ENCODE measurements around the gene FRZB.

Gene FRZB

DNA sequence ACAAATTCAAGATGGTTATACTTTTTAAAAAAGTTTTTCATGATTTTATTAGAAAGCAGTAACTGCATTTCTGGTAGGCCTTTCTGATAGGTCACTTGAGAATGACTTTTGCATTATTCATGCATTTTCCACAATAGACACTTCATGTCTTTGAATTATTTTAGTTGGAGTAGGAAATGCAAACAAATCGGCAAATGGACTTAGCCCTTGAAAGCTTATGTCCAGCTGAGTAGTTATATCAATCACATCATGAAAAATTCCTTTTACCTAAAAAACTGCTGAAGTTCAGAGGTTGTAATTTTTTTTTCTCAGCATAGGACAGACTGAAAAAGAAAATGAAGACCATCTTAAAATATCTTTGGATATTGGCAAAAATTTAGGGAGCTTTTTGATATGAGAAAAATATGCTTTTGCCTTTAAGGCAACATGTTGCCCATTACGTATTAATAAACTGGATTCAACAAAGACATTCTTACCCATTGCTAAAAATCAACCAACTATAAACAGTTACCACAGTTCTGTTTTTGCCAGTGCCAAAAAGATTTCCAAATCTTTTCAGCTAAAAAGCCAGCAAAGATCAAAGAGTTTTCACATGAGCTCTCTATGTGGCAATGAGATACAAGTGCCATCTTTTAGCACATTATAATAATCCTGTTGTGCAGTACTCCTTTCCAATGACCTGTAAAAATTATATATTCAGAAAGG, 45.5 kb upstream of the FRZB start:
- Histone ChIP-seq H3K9me3 (no peaks in the 10 kb centered on the region), H3K4me1 (peaks cover 0 to 38% (median 4%) of the 10 kb centered on the region in 4 donors), H3K27me3 (no peaks in the 10 kb centered on the region), H3K27ac (no peak overlapping the region), H3K4me3 (no peak overlapping the region), H3K36me3 (peaks cover 29 to 37% (median 32%) of the 10 kb centered on the region in 3 donors)
- no peak for DNase-seq
- no peak for TF ChIP-seq CTCF (IDR thresholded peaks at IDR 0.05)
- intact Hi-C loops (cut with DNase I; ENCODE audit: low total_unique reads) = no loop called here

DNA sequence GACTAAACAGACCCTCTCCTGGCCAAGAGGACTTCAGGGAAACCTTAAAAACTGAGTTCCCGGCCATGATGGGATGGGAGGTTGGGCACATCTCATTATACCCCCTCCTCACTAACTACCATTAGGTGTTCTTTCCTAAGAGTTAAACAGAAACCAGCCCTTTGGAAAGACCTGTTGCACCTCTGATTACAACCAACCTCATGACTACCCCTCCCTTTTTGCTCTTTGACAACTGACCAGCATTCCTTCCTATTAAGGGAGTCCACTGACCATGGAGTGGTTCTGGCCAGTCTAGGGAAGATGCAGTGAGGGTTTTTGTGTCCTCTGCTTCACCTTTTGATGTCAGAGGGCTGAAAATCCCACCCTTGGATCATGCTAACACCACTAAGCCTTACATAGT, 44.5 kb upstream of the FRZB start:
- Histone ChIP-seq H3K36me3 (peaks cover 24 to 37% (median 29%) of the 10 kb centered on the region in 3 donors), H3K4me3 (no peak overlapping the region), H3K27me3 (no peaks in the 10 kb centered on the region), H3K27ac (no peak overlapping the region), H3K9me3 (no peaks in the 10 kb centered on the region), H3K4me1 (peaks cover 0 to 28% (median 3%) of the 10 kb centered on the region in 4 donors)
- DNase-seq = no peak
- intact Hi-C loops (cut with DNase I; ENCODE audit: low total_unique reads) = no loop called here
- no peak for TF ChIP-seq CTCF (IDR thresholded peaks at IDR 0.05)

DNA sequence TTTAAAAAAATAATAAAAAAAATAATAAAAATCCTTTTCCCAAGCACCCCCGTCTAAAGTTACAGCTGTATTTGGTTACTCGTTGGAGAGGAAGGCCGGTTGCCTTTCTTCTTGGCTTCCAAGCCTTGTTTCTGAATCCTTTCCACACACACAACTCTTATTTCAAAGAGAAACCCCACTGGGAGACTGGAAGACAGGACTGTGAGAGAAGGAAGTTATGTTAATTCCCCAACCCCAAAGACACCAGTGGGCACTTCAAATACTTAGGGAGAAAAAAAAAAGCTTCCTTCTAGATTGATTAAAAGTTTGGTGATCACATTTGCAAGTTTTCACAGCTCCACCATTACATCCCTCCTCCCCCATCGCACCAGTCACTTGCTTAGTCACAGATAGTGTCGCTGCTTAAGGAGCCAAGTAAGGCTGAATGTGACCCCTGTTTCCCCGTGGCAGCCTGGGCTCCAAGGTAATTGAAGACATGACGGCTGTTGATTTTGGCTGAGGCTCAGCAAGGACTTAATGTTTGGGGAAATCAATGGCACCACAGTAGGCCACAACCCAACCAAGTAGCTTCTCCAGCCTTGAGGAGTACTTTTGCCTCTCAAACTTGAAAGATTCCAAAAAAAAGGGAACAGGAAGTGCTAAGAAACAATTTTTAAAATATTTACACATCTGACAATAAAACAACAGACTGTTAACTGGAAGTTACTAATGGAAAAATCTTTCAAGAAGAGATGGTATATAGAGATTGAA, 40.8 kb upstream of the FRZB start:
- Histone ChIP-seq H3K36me3 (peaks cover 6 to 25% (median 15%) of the 10 kb centered on the region in 3 donors), H3K4me1 (peaks cover 0 to 15% (median 0%) of the 10 kb centered on the region in 4 donors), H3K9me3 (no peaks in the 10 kb centered on the region), H3K27me3 (no peaks in the 10 kb centered on the region), H3K27ac (no peak overlapping the region), H3K4me3 (no peak overlapping the region)
- intact Hi-C loops (cut with DNase I; ENCODE audit: low total_unique reads) = no loop called here
- TF ChIP-seq CTCF (IDR thresholded peaks at IDR 0.05) = no peak
- DNase-seq = no peak

GRCh38 chr2:182906454-182906853, 40.0 kb upstream of the FRZB start:
- no peak for DNase-seq
- Histone ChIP-seq H3K4me1 (peaks cover 0 to 9% (median 0%) of the 10 kb centered on the region in 4 donors), H3K9me3 (no peaks in the 10 kb centered on the region), H3K27ac (no peak overlapping the region), H3K27me3 (no peaks in the 10 kb centered on the region), H3K36me3 (peaks cover 6 to 25% (median 11%) of the 10 kb centered on the region in 3 donors), H3K4me3 (no peak overlapping the region)
- no peak for TF ChIP-seq CTCF (IDR thresholded peaks at IDR 0.05)
- intact Hi-C loops (cut with DNase I; ENCODE audit: low total_unique reads) = no loop called here

DNA sequence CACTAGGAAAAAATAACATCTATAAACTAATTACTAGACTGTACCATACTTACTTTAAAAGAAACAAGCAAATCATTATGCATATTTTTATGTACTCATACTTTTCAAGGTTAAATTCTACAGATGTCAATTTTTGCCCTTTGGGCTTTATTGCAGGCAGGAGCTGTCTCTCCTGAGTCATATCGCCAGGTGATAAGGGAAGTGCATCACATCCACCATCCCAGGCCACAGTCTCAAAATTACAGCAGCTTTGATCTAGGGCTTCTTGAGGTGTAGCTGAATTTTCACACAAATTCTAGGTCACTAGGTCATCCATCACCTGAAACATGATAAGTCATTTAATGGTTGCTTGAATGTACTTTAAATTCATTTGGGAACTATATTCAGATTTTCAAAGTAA, 38.4 kb upstream of the FRZB start:
- no peak overlapping the region for H3K27ac ChIP-seq
- H3K36me3 ChIP-seq = peaks cover 0 to 20% (median 3%) of the 10 kb centered on the region in 3 donors
- no peak overlapping the region for H3K4me3 ChIP-seq
- no peaks in the 10 kb centered on the region for H3K27me3 ChIP-seq
- TF ChIP-seq CTCF (IDR thresholded peaks at IDR 0.05) = no peak
- no peaks in the 10 kb centered on the region for H3K9me3 ChIP-seq
- H3K4me1 ChIP-seq = peaks cover 0 to 9% (median 0%) of the 10 kb centered on the region in 4 donors
- intact Hi-C loops (cut with DNase I; ENCODE audit: low total_unique reads) = no loop called here
- DNase-seq = no peak
